Measurements from ENCODE around the gene MCF2L. TPM values are rescaled to one million over a fixed set of nuclear protein-coding genes. Genes with fewer than 3 reads are reported as not detected.

Gene MCF2L
- total RNA-seq, 1 donor from 2014 or later, result 40.4 TPM

DNA sequence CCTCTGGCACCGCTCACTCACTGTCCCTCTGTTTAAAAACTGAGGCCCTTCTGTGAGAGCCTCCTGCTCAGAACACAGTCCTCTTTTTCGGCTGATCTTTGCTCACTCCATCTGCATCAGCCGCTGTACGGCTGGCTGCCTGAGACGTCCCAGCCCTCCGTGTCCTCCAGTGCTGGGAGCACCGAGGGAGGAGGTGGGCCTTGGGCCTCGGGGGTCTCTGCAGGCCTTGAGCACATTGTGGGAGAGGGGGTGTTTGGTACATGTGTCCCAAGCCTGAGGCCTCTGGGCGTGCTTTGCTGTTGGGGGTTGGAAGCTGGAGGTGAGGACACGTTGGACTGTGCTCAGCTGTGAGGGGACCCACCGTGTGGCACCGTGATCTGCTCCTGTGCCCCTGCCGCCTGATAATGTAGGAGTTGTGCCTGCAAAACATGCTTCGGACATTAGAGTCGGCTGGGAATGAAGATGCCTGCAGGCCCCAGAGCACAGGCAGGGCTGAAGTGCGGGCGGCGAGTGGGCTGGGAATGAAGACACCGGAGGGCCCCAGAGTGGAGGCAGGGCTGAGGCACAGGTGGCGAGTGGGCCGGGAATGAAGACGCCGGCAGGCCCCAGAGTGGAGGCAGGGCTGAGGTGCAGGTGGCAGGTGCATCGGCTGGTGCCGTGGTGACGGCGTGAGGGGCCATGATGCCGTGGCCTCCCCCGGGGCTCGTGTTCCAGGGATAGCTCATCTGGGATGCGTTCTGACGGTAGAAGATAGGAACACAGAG is 30.6 kb downstream of the MCF2L start:
- peaks cover under 1% of the 10 kb centered on the region for H3K36me3 Mint-ChIP-seq
- Histone ChIP-seq H3K36me3 (no peaks in the 10 kb centered on the region), H3K79me2 (ENCODE audit: low read depth) (peaks cover 12% of the 10 kb centered on the region), H4K20me1 (ENCODE audit: low read depth) (peaks cover 73% of the 10 kb centered on the region), H3K4me3 (no peak overlapping the region), H3K27ac (no peak overlapping the region), H3K9ac (no peak overlapping the region), H2AFZ (replicated peaks) (no peak overlapping the region), H3K9me3 (ENCODE audit: low read depth) (no peaks in the 10 kb centered on the region), H3K4me2 (no peak overlapping the region), H3K27me3 (no peaks in the 10 kb centered on the region), H3K4me1 (peaks cover 23% of the 10 kb centered on the region), H3F3A (ENCODE audit: low read depth) (peaks cover 17% of the 10 kb centered on the region)
- peaks cover 50% of the 10 kb centered on the region for H3K4me1 Mint-ChIP-seq
- peaks cover 15% of the 10 kb centered on the region for H3K27me3 Mint-ChIP-seq (ENCODE audit: insufficient read depth, low read depth)
- no peaks in the 10 kb centered on the region for H3K9me3 Mint-ChIP-seq
- H3K27ac Mint-ChIP-seq, result peak overlapping the region; percentile 91
- TF ChIP-seq EZH2phosphoT487 (IDR thresholded peaks at IDR 0.05), result no peak
- TF ChIP-seq, protein P1, sequence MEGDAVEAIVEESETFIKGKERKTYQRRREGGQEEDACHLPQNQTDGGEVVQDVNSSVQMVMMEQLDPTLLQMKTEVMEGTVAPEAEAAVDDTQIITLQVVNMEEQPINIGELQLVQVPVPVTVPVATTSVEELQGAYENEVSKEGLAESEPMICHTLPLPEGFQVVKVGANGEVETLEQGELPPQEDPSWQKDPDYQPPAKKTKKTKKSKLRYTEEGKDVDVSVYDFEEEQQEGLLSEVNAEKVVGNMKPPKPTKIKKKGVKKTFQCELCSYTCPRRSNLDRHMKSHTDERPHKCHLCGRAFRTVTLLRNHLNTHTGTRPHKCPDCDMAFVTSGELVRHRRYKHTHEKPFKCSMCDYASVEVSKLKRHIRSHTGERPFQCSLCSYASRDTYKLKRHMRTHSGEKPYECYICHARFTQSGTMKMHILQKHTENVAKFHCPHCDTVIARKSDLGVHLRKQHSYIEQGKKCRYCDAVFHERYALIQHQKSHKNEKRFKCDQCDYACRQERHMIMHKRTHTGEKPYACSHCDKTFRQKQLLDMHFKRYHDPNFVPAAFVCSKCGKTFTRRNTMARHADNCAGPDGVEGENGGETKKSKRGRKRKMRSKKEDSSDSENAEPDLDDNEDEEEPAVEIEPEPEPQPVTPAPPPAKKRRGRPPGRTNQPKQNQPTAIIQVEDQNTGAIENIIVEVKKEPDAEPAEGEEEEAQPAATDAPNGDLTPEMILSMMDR (IDR thresholded peaks at IDR 0.05), result no peak
- no peak for TF ChIP-seq EZH2 (IDR thresholded peaks at IDR 0.05)
- H3K4me3 Mint-ChIP-seq, result peak overlapping the region; percentile 66
- DNase-seq (ENCODE audit: low spot score), result no peak

DNA sequence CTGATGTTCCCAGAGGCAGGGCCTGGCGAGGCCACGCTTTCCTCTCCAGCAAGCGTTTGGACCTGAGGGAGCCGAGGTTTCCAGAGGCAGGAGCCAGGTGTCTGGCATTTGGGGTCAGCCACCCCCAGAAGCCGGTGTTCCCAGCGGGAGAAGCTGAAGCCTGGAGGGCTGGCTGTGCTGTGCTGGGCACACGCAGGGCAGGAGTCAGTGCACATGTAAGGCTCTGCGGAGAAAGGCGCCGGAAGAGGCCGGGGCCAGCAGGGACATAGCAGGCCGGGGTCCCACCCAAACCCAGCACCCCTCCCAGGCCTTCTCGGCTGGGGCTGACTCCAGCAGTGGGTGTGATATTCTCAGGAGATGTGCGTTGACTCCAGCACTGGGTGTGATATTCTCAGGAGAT is 31.6 kb downstream of the MCF2L start:
- no peaks in the 10 kb centered on the region for H3K9me3 Mint-ChIP-seq
- peaks cover 23% of the 10 kb centered on the region for H3K4me1 ChIP-seq
- no peak for TF ChIP-seq EZH2phosphoT487 (IDR thresholded peaks at IDR 0.05)
- TF ChIP-seq, protein P1 (IDR thresholded peaks at IDR 0.05), result no peak
- no peak for TF ChIP-seq EZH2 (IDR thresholded peaks at IDR 0.05)
- peaks cover 17% of the 10 kb centered on the region for H3F3A ChIP-seq (ENCODE audit: low read depth)
- H3K9ac ChIP-seq, result no peak overlapping the region
- H3K36me3 ChIP-seq, result no peaks in the 10 kb centered on the region
- H3K79me2 ChIP-seq (ENCODE audit: low read depth), result peaks cover 17% of the 10 kb centered on the region
- H3K4me3 ChIP-seq, result no peak overlapping the region
- no peak overlapping the region for H3K4me2 ChIP-seq
- H3K4me1 Mint-ChIP-seq, result peaks cover 51% of the 10 kb centered on the region
- no peak overlapping the region for H2AFZ ChIP-seq (replicated peaks)
- peaks cover 65% of the 10 kb centered on the region for H4K20me1 ChIP-seq (ENCODE audit: low read depth)
- peaks cover 9% of the 10 kb centered on the region for H3K36me3 Mint-ChIP-seq
- peak overlapping the region; percentile 81 for H3K27ac ChIP-seq
- no peaks in the 10 kb centered on the region for H3K27me3 ChIP-seq
- peak overlapping the region; percentile 91 for H3K27ac Mint-ChIP-seq
- no peak for DNase-seq (ENCODE audit: low spot score)
- H3K27me3 Mint-ChIP-seq (ENCODE audit: insufficient read depth, low read depth), result peaks cover 15% of the 10 kb centered on the region
- no peaks in the 10 kb centered on the region for H3K9me3 ChIP-seq (ENCODE audit: low read depth)
- no peak overlapping the region for H3K4me3 Mint-ChIP-seq

DNA sequence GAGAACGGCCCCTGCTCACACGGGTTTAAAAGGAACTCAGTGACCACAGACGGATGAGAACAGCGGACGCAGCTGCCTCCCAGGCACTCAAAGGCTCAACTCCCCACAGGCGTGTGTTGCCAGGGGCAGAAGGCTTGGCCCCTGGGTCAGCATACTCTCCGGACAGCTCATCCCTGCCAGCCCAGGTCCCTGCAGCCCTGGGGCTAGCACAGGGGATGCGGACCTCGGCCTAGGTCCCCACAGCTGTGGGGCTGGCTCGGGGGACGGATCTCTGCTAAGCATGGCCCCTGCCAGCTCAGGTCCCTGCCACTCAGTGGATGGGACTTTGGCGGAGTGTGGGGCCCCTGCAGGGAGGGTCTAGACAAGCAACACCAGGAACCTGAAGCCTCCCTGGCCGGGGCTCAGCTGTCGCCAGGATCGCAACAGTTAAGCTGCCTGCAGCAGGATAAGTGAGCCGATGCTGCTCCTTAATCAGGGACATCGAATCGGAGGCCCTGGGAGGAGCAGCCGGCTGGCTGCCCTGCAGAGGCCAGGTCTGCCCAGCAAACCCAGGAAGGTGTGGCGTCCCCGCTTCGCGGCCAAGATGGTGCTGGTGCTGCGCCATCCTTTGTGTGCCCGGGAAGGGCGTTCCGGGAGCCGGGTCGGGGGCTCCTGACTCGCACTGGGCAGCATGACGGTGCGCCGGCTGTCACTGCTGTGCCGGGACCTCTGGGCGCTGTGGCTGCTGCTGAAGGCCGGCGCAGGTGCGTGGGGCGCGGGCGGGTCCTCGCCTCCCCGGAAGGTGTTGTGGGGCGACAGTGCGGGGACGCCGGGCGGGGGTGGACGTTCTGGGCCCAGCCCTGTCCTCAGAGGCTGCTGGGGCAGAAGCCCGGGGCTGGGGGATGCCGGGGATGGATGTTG is 32.5 kb downstream of the MCF2L start:
- Histone ChIP-seq H3K36me3 (no peaks in the 10 kb centered on the region), H3K27ac (peak overlapping the region; percentile 81), H3K27me3 (no peaks in the 10 kb centered on the region), H3K4me2 (peak overlapping the region; percentile 68), H3K4me3 (peak overlapping the region; percentile 14), H4K20me1 (ENCODE audit: low read depth) (peaks cover 59% of the 10 kb centered on the region), H3K9ac (no peak overlapping the region), H3K79me2 (ENCODE audit: low read depth) (peaks cover 20% of the 10 kb centered on the region), H2AFZ (replicated peaks) (no peak overlapping the region), H3K4me1 (peaks cover 23% of the 10 kb centered on the region), H3K9me3 (ENCODE audit: low read depth) (no peaks in the 10 kb centered on the region), H3F3A (ENCODE audit: low read depth) (peaks cover 17% of the 10 kb centered on the region)
- DNase-seq (ENCODE audit: low spot score), result peak; percentile 84
- peaks cover 10% of the 10 kb centered on the region for H3K36me3 Mint-ChIP-seq
- H3K27me3 Mint-ChIP-seq (ENCODE audit: insufficient read depth, low read depth), result peaks cover 12% of the 10 kb centered on the region
- peak overlapping the region; percentile 57 for H3K27ac Mint-ChIP-seq
- TF ChIP-seq EZH2phosphoT487 (IDR thresholded peaks at IDR 0.05) (no peak), EZH2 (IDR thresholded peaks at IDR 0.05) (no peak)
- TF ChIP-seq, protein P1 (IDR thresholded peaks at IDR 0.05), result no peak
- H3K9me3 Mint-ChIP-seq, result no peaks in the 10 kb centered on the region
- peak overlapping the region; percentile 69 for H3K4me3 Mint-ChIP-seq
- H3K4me1 Mint-ChIP-seq, result peaks cover 45% of the 10 kb centered on the region
